Mucosa of stomach (tissue), 1 donor: Measurements from ENCODE around the gene FAM222A.
"Not testable (repeated sequence)": the region's sequence is repeated elsewhere in the genome, so short reads cannot be mapped to it uniquely, and the experiment has no call there.

Experiments
- H3K27me3 ChIP-seq: one replicate; pipeline ENCODE4 v1.7.0; 2013; ENCODE audit warnings: mild to moderate bottlenecking, low read length; ENCODE audit not compliant: control insufficient read depth, insufficient read depth
- H3K36me3 ChIP-seq: one replicate; pipeline ENCODE4 v1.7.0; 2013; ENCODE audit warnings: low read length; ENCODE audit not compliant: control insufficient read depth, insufficient read depth
- H3K4me1 ChIP-seq: one replicate; pipeline ENCODE4 v1.7.0; 2013; ENCODE audit warnings: mild to moderate bottlenecking, low read length; ENCODE audit not compliant: control insufficient read depth, insufficient read depth
- H3K4me3 ChIP-seq: one replicate; pipeline ENCODE4 v1.7.0; 2013; ENCODE audit warnings: low read length
- H3K9ac ChIP-seq: one replicate; pipeline ENCODE4 v1.7.0; 2013; ENCODE audit warnings: mild to moderate bottlenecking, low read length, moderate library complexity
- H3K9me3 ChIP-seq: one replicate; pipeline ENCODE4 v1.7.0; 2013; ENCODE audit warnings: mild to moderate bottlenecking, low read length, moderate library complexity; ENCODE audit not compliant: control insufficient read depth
- donor health status: Pancreatic carcinoma.

Gene FAM222A

DNA sequence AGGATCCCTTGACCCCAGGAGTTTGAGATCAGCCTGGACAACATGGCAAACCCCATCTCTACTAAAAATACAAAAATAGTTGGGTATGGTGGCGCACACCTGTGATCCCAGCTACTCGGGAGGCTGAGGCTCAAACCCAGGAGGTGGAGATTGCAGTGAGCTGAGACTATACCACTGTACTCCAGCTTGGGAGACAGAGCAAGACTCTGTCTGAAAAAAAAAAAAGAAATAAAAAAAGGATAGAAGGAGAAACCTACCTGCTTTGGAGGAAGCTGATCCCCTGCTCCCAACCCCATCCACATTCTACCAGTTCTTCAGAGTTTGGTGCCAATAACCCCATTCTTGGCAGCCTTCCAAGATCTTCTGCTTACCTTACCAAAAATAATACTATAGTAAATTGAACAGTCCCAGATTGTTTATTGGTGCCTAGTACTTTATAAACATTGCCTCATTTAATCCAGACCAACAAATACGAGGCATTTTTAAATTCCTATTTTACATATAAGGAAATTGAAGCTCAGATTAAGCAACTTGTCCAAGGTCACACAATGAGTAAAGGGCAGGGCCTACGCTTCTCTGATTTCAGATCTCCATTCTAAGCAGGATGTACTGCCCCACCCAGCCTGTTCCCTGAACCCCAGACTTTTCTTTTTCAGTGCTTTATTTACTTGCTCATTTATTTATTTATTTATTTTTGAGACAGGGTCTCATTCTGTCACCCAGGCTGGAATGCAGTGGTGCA lies 33.2 kb upstream of the FAM222A start:
- Histone ChIP-seq H3K27me3 (no peaks in the 10 kb centered on the region), H3K9ac (no peak overlapping the region), H3K36me3 (no peaks in the 10 kb centered on the region), H3K9me3 (no peaks in the 10 kb centered on the region), H3K4me3 (no peak overlapping the region), H3K4me1 (peaks cover 7% of the 10 kb centered on the region)

GRCh38 chr12:109681986-109682707 lies 31.5 kb upstream of the FAM222A start:
- H3K9ac ChIP-seq: no peak overlapping the region

GRCh38 chr12:109682708-109683060 lies 30.9 kb upstream of the FAM222A start:
- H3K9ac ChIP-seq: no peak overlapping the region
- no peaks in the 10 kb centered on the region for H3K27me3 ChIP-seq
- peaks cover 7% of the 10 kb centered on the region for H3K4me1 ChIP-seq
- H3K36me3 ChIP-seq: no peaks in the 10 kb centered on the region
- H3K4me3 ChIP-seq: no peak overlapping the region
- no peaks in the 10 kb centered on the region for H3K9me3 ChIP-seq

More at GRCh38 chr12:109681986-109682707, 31.5 kb upstream of the FAM222A start:
- no peaks in the 10 kb centered on the region for H3K36me3 ChIP-seq
- no peaks in the 10 kb centered on the region for H3K27me3 ChIP-seq
- no peak overlapping the region for H3K4me3 ChIP-seq
- H3K4me1 ChIP-seq: peaks cover 7% of the 10 kb centered on the region
- no peaks in the 10 kb centered on the region for H3K9me3 ChIP-seq

DNA sequence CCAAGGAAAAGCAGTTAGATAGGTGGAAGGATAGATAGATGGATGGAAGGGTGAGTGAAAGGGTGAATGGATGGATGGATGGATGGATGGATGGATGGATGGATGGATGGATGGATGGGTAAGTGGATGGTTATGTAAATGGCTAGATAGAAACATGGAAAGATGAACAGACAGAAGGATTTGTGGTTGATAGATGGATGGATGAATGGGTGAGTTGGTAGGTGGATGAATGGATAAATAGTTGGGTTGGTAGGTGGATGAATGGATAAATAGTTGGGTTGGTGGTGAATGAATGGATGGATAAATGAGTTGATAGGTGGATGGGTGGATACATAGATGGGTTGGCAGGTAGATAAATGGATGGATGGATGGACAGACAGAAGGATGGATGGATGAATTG lies 30.3 kb upstream of the FAM222A start:
- Histone ChIP-seq H3K27me3 (no peaks in the 10 kb centered on the region), H3K36me3 (no peaks in the 10 kb centered on the region), H3K9ac (no peak overlapping the region), H3K4me3 (no peak overlapping the region), H3K9me3 (no peaks in the 10 kb centered on the region), H3K4me1 (peaks cover 7% of the 10 kb centered on the region)

DNA sequence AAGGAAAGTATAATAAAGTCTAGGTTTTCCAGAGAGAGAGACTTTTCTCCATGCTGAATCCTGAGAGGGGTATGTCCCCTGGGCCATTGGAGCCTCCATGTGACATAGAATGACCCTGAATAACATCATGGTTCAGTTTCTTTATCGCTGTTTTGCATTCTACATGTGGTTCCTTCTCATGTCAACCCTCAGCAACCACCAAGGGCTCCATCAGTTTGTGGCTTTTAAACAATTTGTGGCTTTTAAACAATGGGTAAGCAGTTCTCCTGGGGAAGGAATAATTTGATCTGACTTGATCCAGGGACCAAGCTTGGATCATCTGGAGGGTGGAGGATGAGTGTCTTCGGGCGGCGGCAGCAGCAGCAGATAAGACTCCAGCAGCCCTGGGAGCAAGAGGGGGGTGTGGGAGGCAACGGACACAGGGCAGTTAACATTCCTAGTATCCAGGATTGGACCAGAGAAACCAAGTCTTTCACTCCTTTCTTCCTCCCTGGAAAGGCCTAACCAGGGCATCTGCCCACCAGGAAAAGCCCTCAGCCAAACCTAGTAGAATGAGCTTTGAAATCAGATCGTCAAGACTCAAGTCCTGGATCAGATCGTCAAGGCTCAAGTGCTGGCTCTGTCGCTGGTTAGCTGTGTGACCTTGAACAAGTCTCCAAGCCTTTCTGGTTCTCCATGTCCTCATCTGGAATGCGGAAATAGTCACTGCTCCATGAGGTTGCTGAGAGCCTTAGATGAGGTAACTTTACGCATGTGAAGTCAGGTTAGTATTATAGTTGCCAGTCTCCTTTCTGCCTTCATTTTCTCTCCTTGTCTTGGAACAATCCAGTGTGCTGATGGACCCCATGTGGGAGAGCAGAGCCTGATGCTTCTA lies 27.8 kb upstream of the FAM222A start:
- Histone ChIP-seq H3K36me3 (no peaks in the 10 kb centered on the region), H3K9me3 (no peaks in the 10 kb centered on the region), H3K9ac (no peak overlapping the region), H3K27me3 (no peaks in the 10 kb centered on the region), H3K4me3 (no peak overlapping the region), H3K4me1 (no peaks in the 10 kb centered on the region)

GRCh38 chr12:109686523-109686922 lies 27.1 kb upstream of the FAM222A start:
- Histone ChIP-seq H3K36me3 (no peaks in the 10 kb centered on the region), H3K27me3 (no peaks in the 10 kb centered on the region), H3K4me3 (no peak overlapping the region), H3K9me3 (no peaks in the 10 kb centered on the region), H3K4me1 (no peaks in the 10 kb centered on the region), H3K9ac (no peak overlapping the region)

- H3K36me3 ChIP-seq: no peaks in the 10 kb centered on the region
- no peak overlapping the region for H3K4me3 ChIP-seq
- H3K9ac ChIP-seq: no peak overlapping the region
- no peaks in the 10 kb centered on the region for H3K27me3 ChIP-seq
- H3K9me3 ChIP-seq: no peaks in the 10 kb centered on the region
- no peaks in the 10 kb centered on the region for H3K4me1 ChIP-seq
Measured at GRCh38 chr12:109687250-109687649, 26.4 kb upstream of the FAM222A start.

DNA sequence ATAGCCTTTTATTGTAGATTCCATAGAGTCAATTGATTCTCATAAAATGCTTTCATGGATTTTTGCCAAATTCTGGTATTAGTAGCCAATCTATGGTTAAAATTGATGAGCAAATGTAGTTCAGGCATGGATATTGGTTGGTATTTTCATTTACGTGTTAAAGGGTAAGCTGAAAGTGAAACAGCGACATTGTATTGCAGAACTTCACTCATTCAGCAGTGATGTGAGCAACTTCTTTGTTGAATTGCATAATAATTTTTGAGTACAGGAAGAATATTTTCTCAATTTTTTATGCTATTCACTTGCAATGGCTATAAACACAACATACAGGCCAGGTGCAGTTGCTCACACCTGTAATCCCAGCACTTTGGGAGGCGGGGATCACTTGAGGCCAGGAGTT lies 24.2 kb upstream of the FAM222A start:
- Histone ChIP-seq H3K9me3 (no peaks in the 10 kb centered on the region), H3K4me3 (no peak overlapping the region), H3K27me3 (no peaks in the 10 kb centered on the region), H3K4me1 (no peaks in the 10 kb centered on the region), H3K9ac (no peak overlapping the region), H3K36me3 (no peaks in the 10 kb centered on the region)

DNA sequence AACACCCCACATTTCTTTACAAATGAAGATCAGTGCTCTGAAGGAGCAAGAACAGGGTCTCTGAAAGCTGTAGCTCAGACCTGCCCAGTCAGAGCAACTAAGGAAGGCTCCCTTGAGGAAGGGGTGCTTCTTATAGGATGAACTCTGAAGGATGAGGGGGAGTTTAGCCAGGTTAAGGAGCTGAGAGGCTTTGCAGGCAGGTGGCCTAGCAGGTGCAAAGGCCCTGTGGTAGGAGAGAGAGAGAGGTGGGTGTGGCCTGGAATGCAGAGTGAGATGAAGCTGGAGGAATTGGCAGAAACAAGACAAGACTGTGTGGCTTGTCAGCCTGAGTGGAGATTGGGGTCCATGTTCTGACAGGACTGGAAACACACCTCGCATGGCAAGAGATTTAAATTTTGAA lies 20.5 kb upstream of the FAM222A start:
- Histone ChIP-seq H3K27me3 (no peaks in the 10 kb centered on the region), H3K4me3 (no peak overlapping the region), H3K9me3 (no peaks in the 10 kb centered on the region), H3K36me3 (no peaks in the 10 kb centered on the region), H3K9ac (no peak overlapping the region), H3K4me1 (peaks cover 6% of the 10 kb centered on the region)

DNA sequence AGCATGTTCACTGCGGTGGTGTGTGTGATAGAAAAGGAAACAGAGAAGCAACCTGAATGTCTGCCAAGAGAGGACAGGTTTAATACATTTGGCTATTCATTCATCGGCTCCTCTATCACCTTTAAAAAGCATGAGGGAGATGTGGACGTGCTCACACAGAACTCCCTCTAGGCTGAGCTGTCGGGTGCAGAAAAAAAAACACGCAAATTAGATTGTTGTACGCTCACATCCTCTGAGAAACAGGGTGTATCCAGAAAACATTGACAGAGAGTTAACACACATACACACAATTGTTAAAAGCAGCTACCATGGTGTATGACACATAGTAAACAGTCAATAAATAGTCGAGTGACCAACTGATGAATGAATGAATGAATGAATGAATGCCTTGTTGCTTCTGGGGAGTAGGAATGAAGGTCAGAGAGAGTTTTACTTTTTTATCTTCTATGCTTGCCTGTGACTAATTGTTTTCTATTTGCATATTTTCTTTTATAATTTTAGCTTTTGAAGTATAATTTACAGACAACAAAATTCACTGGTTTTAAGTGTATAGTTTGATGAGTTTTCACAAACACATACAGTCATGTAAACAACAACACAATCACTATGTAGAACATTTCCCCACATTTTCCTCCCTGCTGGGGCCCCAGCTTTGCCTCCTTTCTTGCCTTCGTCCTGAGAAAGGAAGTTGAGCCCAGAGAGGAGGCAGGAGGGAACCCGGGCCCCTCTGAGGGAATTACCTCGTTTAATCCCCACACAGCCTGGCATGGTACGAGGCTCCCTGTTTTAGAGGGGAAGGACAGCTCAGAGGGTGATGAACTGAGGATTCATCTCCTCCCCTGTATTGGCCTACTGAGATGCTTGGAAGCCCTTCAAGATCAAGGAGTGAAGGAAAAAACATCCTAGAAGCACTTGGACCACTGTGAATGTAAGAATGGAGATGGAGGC lies 19.7 kb upstream of the FAM222A start:
- Histone ChIP-seq H3K4me3 (no peak overlapping the region), H3K36me3 (no peaks in the 10 kb centered on the region), H3K4me1 (peaks cover 6% of the 10 kb centered on the region), H3K27me3 (no peaks in the 10 kb centered on the region), H3K9me3 (no peaks in the 10 kb centered on the region), H3K9ac (no peak overlapping the region)

GRCh38 chr12:109694629-109695028 lies 19.0 kb upstream of the FAM222A start:
- not testable (repeated sequence) for H3K4me1 ChIP-seq, H3K27me3 ChIP-seq, H3K9ac ChIP-seq, H3K9me3 ChIP-seq, H3K36me3 ChIP-seq, H3K4me3 ChIP-seq
